H54 (cell line): ENCODE measurements around the gene HAND2.

Source experiments
- DNase-seq: peaks from one replicate; pipeline ENCODE4 v3.0.0; 2011; ENCODE audit warnings: low spot score, mixed read lengths; ENCODE audit not compliant: insufficient read length
- FAIRE-seq: peaks from 3 replicates; lab custom pipeline; 2011; peaks lifted over from hg19 to GRCh38; lab: Jason Lieb, UNC
- POLR2A ChIP-seq: IDR thresholded peaks from 2 replicates; pipeline ENCODE4 v1.6.1; 2011; ENCODE audit warnings: low read depth, mild to moderate bottlenecking, low read length

Gene HAND2

GRCh38 chr4:173531086-173531965, 1.3 kb upstream of the HAND2 start:
- no peak for DNase-seq
- no peak for TF ChIP-seq POLR2A
- no peak for FAIRE-seq

- no peak for FAIRE-seq
- no peak for DNase-seq
- TF ChIP-seq POLR2A, result no peak
Measured at GRCh38 chr4:173530326-173531085, 477 bp upstream of the HAND2 start.

GRCh38 chr4:173528378-173529321, 1.4 kb downstream of the HAND2 start:
- no peak for TF ChIP-seq POLR2A
- no peak for FAIRE-seq
- DNase-seq, result no peak

- no peak for DNase-seq
- FAIRE-seq, result no peak
- TF ChIP-seq POLR2A, result no peak
Measured at GRCh38 chr4:173527103-173527891, 2.7 kb downstream of the HAND2 start.

GRCh38 chr4:173526724-173527102, 3.3 kb downstream of the HAND2 start:
- no peak for FAIRE-seq
- DNase-seq, result no peak
- TF ChIP-seq POLR2A, result no peak

GRCh38 chr4:173526027-173526482, 4.0 kb downstream of the HAND2 start:
- DNase-seq (no peak), FAIRE-seq (no peak)
- no peak for TF ChIP-seq POLR2A

- no peak for TF ChIP-seq POLR2A
- no peak for FAIRE-seq
Measured at GRCh38 chr4:173525118-173526011, 4.7 kb downstream of the HAND2 start.

GRCh38 chr4:173524218-173525117, 5.6 kb downstream of the HAND2 start:
- no peak for TF ChIP-seq POLR2A
- DNase-seq (no peak), FAIRE-seq (no peak)

More at GRCh38 chr4:173525118-173526011, 4.7 kb downstream of the HAND2 start:
- no peak for DNase-seq

- FAIRE-seq, result no peak
- no peak for TF ChIP-seq POLR2A
- DNase-seq, result no peak
Measured at GRCh38 chr4:173522951-173523395, 7.1 kb downstream of the HAND2 start.

GRCh38 chr4:173522160-173522950, 7.7 kb downstream of the HAND2 start:
- no peak for DNase-seq
- TF ChIP-seq POLR2A, result no peak

More at GRCh38 chr4:173522160-173522950, 7.7 kb downstream of the HAND2 start:
- FAIRE-seq, result no peak
